Stimulated activated memory B cell treated with anti-CD40 and anti-IgM and Interleukin-4, amounts not matched to agents 10 μg/mL and 1 μg/mL and 100 μg/mL, for 72 hours (primary cell): ENCODE results near the gene DMGDH.

Source experiments
- ATAC-seq: fragments of 150-1000 bp; cut with Tn5 transposase; 2 replicates; pipeline ENCODE4 v1.10.0; 2021
- H3K27ac Mint-ChIP-seq: one replicate; pipeline ENCODE4 v1.8.0; 2022; ENCODE audit warnings: mild to moderate bottlenecking, mixed read lengths
- H3K27me3 Mint-ChIP-seq: one replicate; pipeline ENCODE4 v1.8.0; 2022; ENCODE audit warnings: mixed read lengths
- H3K36me3 Mint-ChIP-seq: one replicate; pipeline ENCODE4 v1.8.0; 2022; ENCODE audit warnings: mixed read lengths
- H3K4me1 Mint-ChIP-seq: one replicate; pipeline ENCODE4 v1.8.0; 2022; ENCODE audit warnings: mixed read lengths
- H3K4me3 Mint-ChIP-seq: one replicate; pipeline ENCODE4 v1.8.0; 2022; ENCODE audit warnings: mild to moderate bottlenecking, moderate library complexity, mixed read lengths
- H3K9me3 Mint-ChIP-seq: one replicate; pipeline ENCODE4 v1.8.0; 2022; ENCODE audit warnings: mixed read lengths

DMGDH gene

DNA sequence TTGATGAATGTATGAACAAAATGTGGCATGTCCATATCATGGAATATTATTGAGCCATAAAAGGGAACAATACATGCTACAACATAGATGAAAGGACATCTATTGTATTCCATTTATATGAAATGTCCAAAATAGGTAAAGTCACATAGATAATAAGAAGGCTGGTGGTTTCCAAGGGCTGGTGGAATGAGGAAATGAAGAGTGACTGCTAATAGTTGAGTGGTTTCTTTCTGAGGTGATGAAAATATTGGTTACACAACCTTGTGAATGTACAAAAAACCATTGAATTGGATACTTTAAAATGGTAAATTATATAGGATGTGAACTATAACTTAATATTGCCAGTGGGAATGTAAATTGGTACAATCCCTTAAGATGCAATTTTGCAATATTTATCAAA lies 89.6 kb downstream of the DMGDH start:
- Mint-ChIP-seq H3K9me3 (no peaks in the 10 kb centered on the region), H3K36me3 (peaks cover 16% of the 10 kb centered on the region), H3K27ac (no peak overlapping the region), H3K4me3 (no peak overlapping the region), H3K27me3 (no peaks in the 10 kb centered on the region), H3K4me1 (peaks cover 61% of the 10 kb centered on the region)
- no peak for ATAC-seq

GRCh38 chr5:78979117-78979742 lies 90.2 kb downstream of the DMGDH start:
- no peak for ATAC-seq
- H3K9me3 Mint-ChIP-seq, result no peaks in the 10 kb centered on the region
- H3K4me3 Mint-ChIP-seq, result no peak overlapping the region
- H3K27me3 Mint-ChIP-seq, result no peaks in the 10 kb centered on the region
- no peak overlapping the region for H3K27ac Mint-ChIP-seq
- peaks cover 64% of the 10 kb centered on the region for H3K4me1 Mint-ChIP-seq
- H3K36me3 Mint-ChIP-seq, result peaks cover 16% of the 10 kb centered on the region

GRCh38 chr5:78975035-78975434 lies 94.4 kb downstream of the DMGDH start:
- Mint-ChIP-seq H3K27ac (no peak overlapping the region), H3K4me1 (peaks cover 46% of the 10 kb centered on the region), H3K36me3 (peaks cover 16% of the 10 kb centered on the region), H3K9me3 (no peaks in the 10 kb centered on the region), H3K4me3 (no peak overlapping the region), H3K27me3 (no peaks in the 10 kb centered on the region)
- no peak for ATAC-seq

DNA sequence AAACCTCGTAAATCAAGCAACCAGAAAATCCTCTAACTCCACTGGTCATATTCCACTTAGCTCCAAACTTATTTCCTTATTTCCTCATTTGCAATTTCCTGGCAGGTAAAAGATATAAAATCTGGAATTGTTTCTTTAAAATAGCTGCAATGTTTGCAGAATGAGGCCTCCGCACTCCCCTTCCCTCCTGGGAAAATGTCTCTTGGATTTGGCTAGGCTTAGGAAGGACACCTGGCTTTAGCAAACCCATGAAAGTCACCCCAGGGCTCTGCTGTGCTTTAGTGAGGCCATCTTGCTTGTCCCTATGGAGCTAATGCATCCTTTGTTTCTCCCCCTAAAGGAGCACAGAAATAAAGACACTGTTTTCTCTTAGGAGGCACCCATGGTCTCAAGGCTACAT lies 94.9 kb downstream of the DMGDH start:
- Mint-ChIP-seq H3K27me3 (no peaks in the 10 kb centered on the region), H3K4me1 (peaks cover 42% of the 10 kb centered on the region), H3K4me3 (no peak overlapping the region), H3K9me3 (no peaks in the 10 kb centered on the region), H3K27ac (no peak overlapping the region), H3K36me3 (peaks cover 14% of the 10 kb centered on the region)
- ATAC-seq, result no peak

- Mint-ChIP-seq H3K4me1 (peaks cover 36% of the 10 kb centered on the region), H3K36me3 (peaks cover 10% of the 10 kb centered on the region), H3K4me3 (no peak overlapping the region), H3K27ac (no peak overlapping the region), H3K9me3 (no peaks in the 10 kb centered on the region), H3K27me3 (no peaks in the 10 kb centered on the region)
- no peak for ATAC-seq
Observed at GRCh38 chr5:78974011-78974410, 95.5 kb downstream of the DMGDH start.

DNA sequence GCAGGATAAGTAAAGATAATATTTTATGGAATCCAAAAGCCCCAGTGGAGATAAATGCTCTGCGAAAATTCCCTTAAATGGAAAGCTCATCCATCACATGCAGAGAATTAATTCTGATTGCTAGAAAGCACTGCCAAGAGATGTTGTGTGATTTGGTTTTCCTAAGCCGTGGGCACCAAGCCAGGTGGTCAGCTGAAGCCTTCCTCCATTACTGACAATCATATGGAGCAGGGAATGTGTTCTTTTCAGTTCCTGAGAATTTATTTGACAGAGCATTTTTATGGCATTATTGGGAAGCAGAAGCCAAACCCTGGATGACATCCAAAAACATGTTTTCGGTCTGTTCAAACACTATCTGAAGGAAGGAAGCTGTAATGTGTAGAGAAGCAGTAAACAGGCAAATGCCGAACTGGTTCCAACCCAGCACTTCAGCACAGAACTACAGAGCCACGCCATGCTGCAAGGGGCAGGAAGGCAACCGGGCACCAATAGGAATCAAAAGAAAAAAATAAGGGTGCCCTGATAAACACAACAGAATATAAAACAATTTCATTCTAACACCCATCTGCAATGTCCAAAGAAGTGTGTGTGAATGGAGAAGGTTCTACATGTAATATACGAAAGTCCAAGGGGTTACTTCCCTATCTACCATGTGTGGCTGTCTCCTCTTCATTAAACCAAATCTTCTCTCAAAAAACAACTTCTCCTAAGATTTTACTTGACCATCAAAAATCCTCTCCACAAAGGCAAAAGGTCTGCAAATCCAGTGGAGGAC lies 96.6 kb downstream of the DMGDH start:
- Mint-ChIP-seq H3K9me3 (no peaks in the 10 kb centered on the region), H3K4me3 (no peak overlapping the region), H3K4me1 (peaks cover 33% of the 10 kb centered on the region), H3K27me3 (no peaks in the 10 kb centered on the region), H3K27ac (no peak overlapping the region), H3K36me3 (peaks cover 13% of the 10 kb centered on the region)
- ATAC-seq, result no peak

- Mint-ChIP-seq H3K4me3 (no peak overlapping the region), H3K27ac (no peak overlapping the region), H3K36me3 (peaks cover 14% of the 10 kb centered on the region), H3K27me3 (no peaks in the 10 kb centered on the region), H3K4me1 (peaks cover 25% of the 10 kb centered on the region), H3K9me3 (no peaks in the 10 kb centered on the region)
- no peak for ATAC-seq
Observed at GRCh38 chr5:78971998-78972397, 97.5 kb downstream of the DMGDH start.

DNA sequence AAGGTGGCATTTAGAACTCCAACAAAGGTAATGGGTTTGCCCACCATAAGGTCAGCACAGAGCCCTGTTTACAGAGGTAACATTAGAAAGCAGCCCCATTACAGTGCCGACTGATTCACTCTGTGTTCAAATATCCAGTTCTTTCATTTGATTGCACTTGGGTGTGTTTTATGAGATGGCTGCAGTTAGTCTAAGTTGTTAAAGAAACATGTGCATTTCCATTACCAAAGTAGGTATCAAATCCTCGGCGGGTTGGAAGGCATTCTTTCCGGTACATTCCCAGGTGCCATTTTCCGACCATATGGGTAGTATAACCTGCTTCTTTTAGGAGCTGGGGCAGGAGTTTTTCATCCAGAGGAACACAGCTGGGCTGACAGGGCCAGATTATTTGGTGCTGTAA lies 100.7 kb downstream of the DMGDH start:
- ATAC-seq, result no peak
- Mint-ChIP-seq H3K36me3 (peaks cover 21% of the 10 kb centered on the region), H3K27ac (no peak overlapping the region), H3K9me3 (no peaks in the 10 kb centered on the region), H3K4me3 (no peak overlapping the region), H3K27me3 (no peaks in the 10 kb centered on the region), H3K4me1 (peaks cover 11% of the 10 kb centered on the region)

DNA sequence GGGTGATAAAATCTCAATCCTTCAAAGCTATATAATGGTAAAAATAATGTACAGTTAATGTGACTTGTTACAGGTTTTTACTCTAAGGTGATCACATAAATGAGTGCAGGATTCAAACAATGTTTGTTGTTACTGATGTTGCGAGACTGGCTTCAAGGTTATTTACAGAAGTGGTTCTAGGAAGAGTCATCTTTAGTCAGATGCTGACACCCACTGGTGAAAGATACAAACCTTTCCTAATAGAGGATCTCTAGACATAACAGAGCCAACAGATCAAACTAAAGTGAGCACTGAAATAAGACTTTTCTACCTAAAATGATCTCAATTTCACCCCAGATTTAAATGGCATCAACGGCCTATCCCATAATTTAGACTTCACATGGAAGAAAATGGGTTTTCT lies 104.6 kb downstream of the DMGDH start:
- H3K36me3 Mint-ChIP-seq, result peaks cover 39% of the 10 kb centered on the region
- no peak overlapping the region for H3K4me3 Mint-ChIP-seq
- no peaks in the 10 kb centered on the region for H3K27me3 Mint-ChIP-seq
- no peak overlapping the region for H3K27ac Mint-ChIP-seq
- H3K4me1 Mint-ChIP-seq, result no peaks in the 10 kb centered on the region
- H3K9me3 Mint-ChIP-seq, result no peaks in the 10 kb centered on the region
- no peak for ATAC-seq

DNA sequence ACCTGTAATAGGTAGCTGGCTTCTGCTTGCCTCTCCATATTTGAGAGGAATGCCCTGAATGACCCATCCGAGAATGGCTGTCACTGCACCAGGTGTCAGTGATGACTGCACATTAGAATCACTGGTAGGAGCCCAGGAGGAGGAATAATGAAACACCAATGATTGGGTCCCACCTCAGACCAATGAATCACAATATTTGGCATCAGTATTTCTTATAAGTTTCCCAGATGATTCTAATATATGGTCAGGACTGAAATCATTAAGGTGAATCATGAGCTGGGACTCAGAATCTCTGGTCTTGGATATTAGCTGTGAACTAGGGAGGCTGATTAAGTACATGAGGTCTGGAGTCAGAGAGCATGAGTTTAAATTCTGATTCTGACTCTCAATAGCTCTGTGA lies 107.7 kb downstream of the DMGDH start:
- Mint-ChIP-seq H3K27ac (no peak overlapping the region), H3K4me3 (no peak overlapping the region), H3K9me3 (no peaks in the 10 kb centered on the region), H3K27me3 (no peaks in the 10 kb centered on the region), H3K4me1 (no peaks in the 10 kb centered on the region), H3K36me3 (peaks cover 51% of the 10 kb centered on the region)
- no peak for ATAC-seq

- Mint-ChIP-seq H3K27ac (no peak overlapping the region), H3K4me3 (no peak overlapping the region), H3K9me3 (no peaks in the 10 kb centered on the region), H3K27me3 (no peaks in the 10 kb centered on the region), H3K4me1 (no peaks in the 10 kb centered on the region), H3K36me3 (peaks cover 68% of the 10 kb centered on the region)
- ATAC-seq, result no peak
Observed at GRCh38 chr5:78959767-78960166, 109.7 kb downstream of the DMGDH start.

GRCh38 chr5:78958672-78959445 lies 110.6 kb downstream of the DMGDH start:
- Mint-ChIP-seq H3K27ac (peak overlapping the region; percentile 26), H3K27me3 (no peaks in the 10 kb centered on the region), H3K4me3 (no peak overlapping the region), H3K36me3 (peaks cover 64% of the 10 kb centered on the region), H3K9me3 (no peaks in the 10 kb centered on the region), H3K4me1 (peaks cover 3% of the 10 kb centered on the region)
- ATAC-seq, result no peak

DNA sequence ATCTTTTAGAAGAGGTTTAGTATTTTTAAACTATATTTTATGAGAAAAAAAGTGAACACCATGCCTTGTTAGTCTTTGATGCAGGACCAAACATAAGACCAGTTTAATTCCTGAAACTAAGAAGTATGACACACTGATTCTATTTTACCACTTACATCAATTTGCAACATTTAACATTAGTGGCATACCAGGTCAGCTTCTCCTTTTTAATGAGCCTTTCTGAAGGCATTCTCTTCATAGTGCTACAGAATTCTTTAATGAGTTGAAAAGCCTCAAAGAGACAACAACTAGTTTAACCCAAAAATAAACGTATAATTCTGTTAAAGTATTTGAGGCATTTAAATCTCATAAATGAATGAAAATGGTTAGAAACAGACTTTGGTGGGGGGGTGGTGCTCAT lies 112.6 kb downstream of the DMGDH start:
- Mint-ChIP-seq H3K27ac (no peak overlapping the region), H3K36me3 (peaks cover 61% of the 10 kb centered on the region), H3K4me1 (peaks cover 16% of the 10 kb centered on the region), H3K4me3 (no peak overlapping the region), H3K9me3 (no peaks in the 10 kb centered on the region), H3K27me3 (no peaks in the 10 kb centered on the region)
- ATAC-seq, result no peak

DNA sequence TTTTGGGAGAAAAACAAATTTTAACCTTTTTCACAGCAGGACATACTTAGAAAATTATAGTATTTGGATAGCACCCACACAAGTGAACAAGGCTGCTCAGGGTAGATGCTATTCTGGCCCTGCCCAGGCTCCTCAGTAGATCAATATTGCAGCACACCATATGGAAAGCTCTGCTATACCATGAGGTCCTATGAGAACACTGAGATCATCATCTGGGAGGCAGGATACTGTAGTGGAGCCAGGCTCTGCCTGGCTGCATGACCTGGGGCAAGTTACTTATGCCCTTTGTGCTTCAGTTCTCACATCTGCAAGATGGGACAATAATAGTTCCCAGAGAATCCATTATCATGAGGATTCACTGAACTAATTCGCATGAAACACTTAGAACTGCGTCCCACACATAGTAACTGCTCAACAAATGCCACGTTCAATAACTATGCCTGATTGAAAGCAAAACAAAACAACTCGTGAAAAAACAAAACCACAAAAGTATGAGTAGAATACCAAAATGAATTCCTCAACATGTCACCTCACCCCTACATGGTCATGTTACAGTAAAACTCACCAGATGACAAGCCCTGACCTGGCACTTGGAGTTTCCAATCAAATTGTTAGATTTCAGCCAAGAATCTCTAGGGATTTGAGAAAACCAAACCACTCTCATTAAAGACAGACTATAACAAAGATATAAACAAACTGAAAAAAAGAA lies 116.2 kb downstream of the DMGDH start:
- H3K27me3 Mint-ChIP-seq, result no peaks in the 10 kb centered on the region
- no peak overlapping the region for H3K4me3 Mint-ChIP-seq
- no peaks in the 10 kb centered on the region for H3K9me3 Mint-ChIP-seq
- no peak for ATAC-seq
- H3K27ac Mint-ChIP-seq, result no peak overlapping the region
- H3K36me3 Mint-ChIP-seq, result peaks cover 53% of the 10 kb centered on the region
- H3K4me1 Mint-ChIP-seq, result peaks cover 23% of the 10 kb centered on the region
